HG02759 (cell line): ENCODE results near the gene HIRA.

Source experiments
- ATAC-seq: cut with Tn5 transposase; IDR thresholded peaks from one replicate; pipeline ENCODE4 v1.9.1; 2021; ENCODE audit warnings: mild to moderate bottlenecking, moderate library complexity; ENCODE audit not compliant: unreplicated experiment

The HIRA gene

DNA sequence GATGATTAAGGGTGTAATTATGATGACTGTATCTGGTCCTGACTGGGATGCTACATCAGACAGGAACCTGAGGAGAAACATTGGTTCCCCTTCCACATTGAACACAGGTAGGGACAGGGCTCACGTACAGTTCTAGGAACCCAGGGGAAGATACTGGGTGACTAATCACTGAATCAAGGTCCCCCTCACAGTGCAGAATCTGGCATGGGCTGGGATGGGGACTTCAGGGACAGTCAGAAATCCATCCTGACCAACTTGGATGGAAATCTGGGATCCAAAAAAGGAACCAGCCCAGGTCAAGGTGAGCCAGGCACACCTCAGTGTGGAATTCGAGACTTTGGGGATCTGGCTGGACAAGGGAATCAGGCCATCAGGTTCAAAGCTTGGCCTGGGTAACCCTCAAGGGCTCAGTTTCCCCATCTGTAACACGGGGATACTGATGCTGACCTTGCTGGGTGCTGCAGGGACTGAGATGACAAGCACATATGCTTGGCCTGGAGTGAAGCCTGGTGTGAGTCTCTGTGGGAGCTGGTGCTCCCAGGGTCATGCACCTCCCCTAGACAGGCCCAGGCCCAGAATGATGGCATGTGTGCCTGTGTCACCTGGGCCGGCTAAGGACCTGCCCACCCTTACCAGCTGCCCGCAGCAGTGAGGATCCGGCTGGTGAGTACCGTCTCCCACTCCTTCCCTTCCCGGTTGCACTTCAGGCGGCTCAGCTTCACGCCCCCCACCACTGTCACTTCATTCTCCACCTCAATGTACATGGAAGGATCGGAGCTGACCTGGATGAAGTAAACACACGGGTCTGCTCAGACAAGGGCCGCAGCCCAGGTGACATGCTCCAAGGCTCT, 72.6 kb downstream of the HIRA start:
- no peak for ATAC-seq

DNA sequence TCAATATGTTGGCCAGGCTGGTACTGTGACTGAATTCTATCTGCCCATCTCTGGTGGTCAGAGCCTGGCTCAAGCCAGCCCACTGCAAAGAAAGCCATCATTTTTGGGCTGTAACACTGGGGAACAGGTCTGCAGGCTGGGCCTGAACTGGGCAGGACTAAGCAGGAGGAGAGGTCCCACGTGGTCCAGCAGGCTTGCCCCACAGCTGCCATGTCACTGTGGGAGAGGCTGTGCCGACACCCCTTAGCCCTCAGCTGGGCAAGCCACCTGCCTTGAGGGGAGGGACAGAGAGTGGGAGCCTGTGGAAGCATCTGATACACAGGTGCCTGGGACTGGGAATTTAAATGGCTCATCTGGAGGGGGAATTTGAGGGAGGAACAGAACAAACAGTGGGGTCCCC, 73.3 kb downstream of the HIRA start:
- ATAC-seq = no peak

DNA sequence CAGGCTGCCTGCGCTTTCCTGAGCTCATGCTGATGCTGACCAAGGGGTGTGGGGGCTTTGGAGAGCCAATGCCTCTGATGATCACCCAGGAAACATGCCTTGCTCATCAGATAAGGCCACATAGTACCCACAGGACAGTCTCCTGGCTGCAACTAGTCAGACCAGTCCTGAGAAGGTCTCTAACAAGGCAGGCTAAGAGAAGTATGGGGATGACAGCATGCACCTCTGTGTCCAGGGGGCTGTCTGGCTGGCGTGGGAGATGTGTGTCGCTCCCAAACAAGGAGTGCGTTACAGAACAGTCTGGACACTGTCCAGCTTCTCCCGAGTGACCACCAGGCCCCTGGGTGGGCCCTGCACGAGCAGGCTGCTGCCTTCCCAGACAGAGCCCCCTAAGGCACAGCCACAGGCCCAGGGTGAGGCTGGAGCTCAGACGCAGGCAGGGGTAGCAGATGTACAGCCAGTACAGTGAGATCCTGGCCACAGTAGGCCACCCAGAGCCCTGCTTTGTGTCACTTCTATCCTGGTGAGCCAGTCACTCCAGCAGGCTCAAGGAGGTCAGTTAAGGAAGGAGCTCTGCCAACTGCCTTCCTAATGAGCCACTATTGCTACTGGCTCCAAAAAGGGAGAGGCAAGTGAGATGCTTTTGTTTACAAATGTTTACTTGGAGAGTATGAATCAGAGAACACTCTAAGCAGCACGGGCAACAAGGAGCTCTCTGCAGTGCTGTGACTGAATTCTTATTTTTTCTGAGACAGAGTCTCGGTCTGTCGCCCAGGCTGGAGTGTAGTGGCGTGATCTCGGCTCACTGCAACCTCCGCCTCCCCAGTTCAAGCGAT, 74.0 kb downstream of the HIRA start:
- ATAC-seq = no peak

DNA sequence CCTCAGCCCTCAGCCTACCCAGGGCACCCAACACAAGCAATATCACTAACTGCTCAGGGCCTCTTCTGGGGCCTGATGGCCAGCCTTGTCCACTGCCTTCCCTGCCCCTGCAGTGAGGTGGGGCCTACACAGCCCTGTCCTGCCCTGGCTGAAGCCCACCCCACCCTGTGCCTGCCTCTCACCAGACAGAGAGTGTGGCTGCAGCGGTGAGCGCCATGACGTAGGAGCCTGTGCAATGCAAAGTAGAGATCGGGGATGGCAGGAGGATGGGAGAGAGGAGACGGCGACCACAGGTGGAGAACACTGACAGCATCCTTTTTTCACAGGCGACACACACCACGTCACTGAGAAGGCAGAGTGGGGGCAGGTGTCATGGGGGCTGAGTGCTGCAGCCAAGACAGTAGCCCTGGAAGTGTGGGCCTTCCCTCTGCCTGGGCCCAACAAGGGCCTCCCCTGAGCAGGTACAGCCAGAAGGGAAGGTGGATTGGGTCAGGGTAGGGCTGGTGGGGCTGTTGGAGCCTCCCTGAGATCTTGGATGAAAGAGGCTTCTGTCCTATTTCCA, 74.7 kb downstream of the HIRA start:
- no peak for ATAC-seq

DNA sequence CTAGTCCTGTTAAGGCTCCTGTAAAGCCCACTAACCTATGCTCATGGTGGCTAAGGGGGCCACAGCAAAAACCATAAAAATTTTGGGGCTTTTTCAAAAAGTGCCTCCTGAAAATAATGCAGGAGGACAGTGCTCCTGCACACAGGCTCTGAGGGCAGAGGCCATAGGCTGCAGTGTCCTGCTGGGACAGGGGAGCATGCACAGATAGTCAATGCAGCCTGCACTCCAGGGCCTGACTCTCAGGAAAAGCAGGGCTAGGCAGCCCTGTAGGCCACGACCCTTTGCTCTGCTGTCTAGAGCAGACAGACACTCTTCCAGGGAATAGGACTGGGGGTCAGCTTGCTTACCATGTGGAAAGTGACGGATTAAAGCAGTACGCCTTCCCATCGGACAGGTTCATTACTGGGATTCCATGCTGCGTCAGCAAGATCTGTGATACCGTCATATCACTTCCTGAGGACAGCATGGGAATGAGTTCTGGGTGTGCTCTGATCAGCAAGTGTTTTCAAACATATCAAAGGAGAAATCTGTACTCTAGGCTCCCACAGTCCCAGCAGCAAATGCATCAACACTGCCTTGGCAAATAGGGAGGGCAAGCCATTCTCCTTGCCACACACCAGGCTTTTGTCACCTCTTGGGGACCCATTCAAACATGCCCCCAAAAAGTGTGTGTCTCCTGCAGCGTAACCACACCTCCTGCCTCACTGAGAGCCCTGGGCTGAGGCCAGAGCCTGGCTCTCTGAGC, 75.9 kb downstream of the HIRA start:
- no peak for ATAC-seq

DNA sequence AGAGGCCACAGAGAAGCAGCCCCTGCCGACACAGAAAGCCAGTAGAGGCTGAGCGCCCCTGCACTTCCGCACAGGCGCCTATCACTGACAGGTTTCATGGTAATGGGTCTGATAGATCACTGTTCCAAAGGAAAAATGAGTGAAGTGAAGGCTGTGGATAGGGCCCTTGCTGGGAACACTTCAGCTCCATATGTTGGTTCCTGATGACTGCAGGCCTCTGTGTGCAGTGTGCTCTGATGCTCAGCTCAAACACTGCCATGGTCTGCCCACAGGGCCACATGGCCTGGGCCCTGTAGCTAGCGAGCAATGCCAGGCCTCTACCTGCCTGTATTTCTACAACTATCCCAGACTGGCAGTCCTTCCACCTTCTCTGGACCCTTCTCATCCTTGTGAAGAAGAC, 77.3 kb downstream of the HIRA start:
- no peak for ATAC-seq

DNA sequence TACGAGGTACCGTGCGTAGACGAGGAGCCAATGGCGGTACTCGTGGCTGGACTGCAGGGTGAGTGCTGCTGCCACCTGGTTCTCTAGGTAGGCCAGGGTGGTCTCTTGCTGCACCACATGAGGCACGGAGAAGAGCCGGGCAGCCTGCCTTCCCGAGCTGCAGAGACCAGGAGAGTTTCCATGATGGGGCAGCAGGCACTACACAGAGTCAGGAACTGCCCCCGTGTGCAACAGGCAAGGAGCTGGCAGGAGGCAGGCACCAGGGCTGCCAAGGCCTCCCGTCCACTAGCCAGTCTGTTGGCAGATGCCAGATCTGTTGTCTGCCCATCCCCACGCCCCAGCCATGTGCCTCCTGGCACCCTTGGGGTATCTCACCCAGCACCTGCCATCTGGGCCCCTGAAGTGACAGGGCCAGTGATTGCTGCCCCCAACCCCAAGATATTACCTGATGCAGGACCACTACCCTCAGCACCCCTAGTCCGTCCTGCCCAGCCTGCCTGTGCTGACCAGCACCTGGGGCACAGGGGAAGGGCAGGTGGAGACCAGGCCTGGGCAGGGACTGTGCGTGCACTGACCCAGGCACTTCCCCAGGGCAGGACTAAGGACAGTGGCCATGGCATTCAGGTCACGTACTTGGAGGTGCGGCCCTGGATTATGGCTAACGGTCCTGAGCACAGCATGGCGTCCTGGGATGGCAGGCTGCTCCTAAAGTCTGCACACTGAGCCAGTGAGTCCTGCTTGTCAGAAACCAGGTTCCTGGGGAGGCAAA, 78.0 kb downstream of the HIRA start:
- ATAC-seq = no peak

DNA sequence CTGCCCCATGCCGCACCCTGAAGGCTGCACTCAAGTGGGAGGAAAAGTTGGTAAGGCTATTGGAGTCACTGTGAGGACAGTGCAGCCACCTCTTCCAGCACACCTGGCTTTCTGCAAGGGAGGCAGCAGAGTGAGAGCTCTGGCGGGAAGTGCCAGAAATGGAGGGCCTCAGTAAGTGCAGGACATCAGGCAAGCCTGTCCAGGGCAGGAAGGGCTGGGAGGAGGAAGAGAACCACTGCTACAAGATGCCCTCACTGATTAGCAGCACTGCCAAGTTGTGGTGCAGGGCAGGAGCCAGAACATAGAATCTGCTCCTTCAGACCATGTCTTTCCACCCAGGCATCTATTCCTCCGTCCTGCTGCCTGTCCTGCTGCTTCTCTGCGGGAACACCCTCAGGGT, 78.8 kb downstream of the HIRA start:
- ATAC-seq = no peak

DNA sequence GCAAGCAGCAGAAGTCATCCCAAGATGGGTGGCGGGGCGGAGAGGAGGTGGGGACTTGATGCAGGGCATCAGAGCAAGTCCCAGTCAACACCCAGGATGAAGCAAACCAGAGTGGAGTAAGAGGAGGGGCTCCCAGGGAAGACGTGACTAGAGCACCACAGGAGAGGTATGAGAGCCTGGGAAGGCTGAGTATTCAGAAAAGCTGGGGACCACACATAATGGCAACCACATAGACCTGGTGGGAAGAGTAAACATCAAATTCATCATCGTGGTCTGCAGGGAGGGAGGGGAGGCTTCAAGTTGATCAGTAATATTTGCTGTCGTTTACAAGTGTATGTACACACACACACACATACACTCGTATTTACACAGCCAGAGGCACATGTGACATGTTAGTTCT, 79.3 kb downstream of the HIRA start:
- no peak for ATAC-seq

DNA sequence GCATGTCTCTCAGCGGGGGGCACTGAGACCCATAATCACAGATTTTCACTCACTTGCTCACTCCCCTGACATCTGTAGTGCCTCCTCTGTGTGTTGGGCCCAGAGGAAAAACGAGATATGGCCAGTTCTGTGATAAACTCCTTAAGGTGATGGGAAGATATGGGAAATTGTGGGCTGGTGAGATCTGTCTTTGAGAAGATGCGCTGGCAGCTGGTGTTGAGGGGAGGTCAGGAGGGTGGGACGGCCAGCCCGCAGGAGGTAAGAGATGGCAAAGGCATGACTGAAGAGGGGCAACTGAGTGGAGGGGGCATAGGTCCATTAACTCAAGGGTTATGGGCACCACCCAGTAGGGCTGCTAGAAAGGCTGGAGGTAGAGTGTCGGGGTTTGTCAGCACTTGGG, 79.9 kb downstream of the HIRA start:
- no peak for ATAC-seq

DNA sequence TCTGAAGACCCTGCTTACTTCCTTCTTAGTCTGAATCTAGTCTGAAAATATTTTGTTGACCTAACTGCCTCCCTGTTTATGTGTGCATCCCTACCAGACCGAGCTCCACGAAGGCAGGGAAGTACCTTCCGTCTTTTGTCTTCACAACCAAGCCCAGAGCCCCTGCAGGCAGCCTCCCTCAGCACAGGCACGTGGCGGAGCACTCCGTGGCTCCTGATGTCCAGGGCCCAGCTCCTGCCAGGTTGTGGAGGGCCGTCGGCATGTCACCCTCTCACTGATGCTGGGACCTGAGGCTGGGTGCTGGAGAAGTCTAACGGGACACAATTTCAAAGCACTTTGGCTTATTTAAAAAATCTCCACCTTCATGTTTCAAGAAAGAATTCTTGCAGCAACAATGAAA, 80.6 kb downstream of the HIRA start:
- ATAC-seq = no peak

DNA sequence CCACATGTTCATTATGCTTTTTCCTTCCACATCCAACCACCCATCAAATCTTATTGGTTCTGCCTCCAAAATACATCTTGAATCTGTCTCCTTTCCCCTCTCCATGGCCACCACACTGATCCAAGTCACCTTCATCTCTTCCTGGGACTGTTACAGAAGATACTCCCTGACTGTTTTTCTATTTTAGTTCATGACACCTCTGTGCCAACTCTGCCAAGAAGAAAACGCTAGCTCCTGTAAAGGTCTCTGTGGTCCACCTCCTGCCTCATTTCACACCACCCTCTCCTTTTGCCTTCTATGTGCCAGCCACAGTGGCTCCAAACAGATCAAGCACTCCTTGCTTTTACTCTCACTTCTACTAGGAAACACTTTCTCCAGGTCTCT, 81.1 kb downstream of the HIRA start:
- no peak for ATAC-seq

DNA sequence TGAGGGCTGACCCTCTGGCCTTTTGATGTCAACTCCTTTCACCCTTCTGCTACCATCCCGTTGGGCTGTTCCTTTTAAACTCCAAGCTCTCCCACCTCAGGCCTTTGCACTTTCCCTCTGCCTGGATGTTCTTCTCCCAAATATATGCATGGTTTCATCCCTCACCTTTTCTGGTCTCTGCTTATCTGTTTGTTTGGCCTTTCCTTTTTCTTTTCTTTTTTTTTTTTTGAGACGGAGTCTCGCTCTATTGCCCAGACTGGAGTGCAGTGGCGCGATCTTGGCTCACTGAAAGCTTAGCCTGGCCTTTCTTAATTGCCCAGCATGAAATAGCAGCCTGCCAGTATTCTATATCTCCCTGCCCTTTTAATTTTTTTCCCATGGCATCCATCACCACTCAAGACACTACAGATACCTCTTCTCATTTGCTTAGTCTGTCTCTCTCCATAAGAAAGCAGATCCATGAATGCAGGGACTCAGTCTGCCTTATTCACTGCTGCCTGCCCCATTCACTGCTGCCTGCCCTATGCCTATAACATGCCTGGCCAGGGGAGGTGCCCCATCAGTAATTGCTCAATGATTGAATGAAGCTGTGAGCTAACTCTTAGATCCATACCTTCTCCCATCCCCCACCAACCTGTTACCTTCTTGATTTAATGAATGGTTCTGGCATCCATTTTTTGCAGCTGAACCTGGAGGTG, 81.6 kb downstream of the HIRA start:
- no peak for ATAC-seq

DNA sequence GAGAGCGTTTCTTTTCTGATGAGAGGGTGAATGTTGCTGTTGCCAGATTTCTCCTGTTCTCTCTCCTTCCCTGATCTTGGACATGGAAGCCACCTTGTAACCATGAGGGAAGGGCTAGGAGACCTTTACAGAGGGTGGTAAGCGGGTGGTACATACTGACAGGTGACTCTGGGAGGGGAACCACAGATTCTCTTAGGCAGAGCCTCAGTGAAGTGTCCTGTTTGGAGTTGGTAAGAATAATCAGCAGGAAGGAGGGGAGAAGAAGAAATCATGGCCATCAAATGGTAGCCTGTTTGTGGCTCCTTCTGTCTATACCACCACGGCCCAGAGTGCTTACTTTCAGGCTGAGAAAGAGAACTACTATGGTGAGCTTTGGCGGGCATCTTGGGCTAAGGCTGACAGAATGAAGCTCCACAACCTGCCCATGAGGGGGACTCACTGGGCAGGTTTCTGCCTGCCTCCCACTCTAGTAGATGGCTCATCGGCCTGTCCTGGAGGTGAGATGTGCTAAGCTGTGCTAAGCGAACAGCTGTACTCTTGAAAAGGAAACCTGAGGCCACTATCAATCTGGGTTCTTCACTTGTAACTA, 84.8 kb downstream of the HIRA start:
- ATAC-seq = no peak

DNA sequence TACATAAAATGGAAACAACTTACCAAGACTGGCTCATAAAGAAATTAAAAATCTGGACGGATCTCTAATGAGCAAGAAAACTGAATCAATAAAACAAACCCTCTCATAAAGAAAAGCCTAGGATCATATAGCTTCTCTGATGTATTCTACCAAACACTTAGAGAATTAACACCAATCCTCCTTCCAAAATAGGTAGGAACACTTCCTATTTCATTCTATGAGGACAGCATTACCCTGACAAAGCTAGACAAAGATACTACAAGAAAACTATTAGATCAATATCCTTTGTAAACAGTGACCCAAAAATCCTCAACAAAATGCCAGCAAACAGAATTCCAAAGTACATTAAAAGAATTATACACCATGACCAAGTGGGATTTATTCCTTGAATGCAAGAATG, 87.1 kb downstream of the HIRA start:
- ATAC-seq = no peak

DNA sequence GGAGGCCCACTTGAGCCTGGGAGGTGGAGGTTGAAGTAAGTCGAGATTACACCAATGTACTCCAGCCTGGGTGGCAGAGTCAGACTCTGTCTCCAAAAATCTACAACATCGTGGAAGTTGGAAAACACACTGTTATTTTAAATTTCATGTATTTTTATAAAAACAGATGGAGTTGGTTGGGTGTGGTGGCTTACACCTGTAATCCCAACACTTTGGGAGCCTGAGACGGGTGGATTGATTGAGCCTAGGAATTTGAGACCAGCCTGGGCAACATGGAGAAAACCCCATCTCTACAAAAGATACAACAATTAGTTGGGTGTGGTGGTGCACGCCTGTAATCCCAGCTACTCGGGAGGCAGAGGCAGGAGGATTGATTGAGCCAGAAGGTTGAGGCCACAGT, 88.1 kb downstream of the HIRA start:
- ATAC-seq = no peak

DNA sequence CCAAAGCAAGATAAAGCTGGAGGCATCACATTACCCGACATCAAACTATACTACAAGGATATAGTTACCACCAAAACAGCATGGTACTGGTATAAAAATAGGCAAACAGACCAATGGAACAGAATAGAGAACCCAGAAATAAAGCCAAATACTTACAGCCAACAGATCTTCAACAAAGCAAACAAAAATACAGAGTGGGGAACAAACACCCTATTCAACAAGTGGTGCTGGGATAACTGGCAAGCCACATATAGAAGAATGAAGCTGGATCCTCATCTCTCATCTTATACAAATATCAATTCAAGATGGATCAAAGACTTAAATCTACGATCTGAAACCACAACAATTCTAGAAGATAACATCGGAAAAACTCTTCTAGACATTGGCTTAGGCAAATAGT, 90.0 kb downstream of the HIRA start:
- ATAC-seq = no peak

DNA sequence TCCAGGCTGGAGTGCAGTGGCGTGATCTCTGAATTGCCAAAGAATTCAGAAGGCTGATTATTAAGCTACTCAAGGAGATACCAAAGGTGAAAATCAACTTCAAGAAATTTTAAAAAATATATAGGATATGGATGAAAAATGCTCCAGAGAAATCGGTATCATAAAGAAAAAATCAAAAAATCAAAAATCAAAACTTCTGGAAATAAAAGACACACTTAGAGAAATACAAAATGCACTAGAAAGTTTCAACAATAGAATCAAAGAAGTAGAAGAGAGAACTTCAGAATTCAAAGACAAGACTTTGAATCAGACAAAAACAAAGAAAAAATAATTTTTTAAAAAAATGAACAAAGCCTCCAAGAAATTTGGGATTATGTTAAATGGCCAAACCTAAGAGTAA, 94.4 kb downstream of the HIRA start:
- no peak for ATAC-seq
